ENCODE results near the gene SELENOV.

Gene SELENOV

DNA sequence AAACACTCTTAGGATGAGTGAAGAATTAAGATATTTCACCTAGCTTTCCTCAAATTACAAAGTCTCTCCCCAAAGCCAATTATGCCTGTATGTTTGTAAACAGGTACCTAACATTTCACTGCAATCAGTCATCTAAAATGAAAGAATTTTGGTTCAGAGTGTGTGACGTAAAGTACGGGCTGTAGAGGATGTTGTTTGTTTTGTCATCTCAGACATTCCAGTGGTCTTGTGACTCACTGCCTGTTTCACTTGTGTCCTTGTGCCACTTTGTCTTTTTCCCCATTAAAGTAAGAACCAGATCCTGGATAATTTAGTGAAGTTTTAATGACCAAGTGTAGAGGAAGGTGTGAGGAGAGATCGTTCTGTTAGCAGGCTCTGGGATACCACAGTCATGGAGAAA is 53.7 kb downstream of the SELENOV start:
- no peak for DNase-seq

Measured in activated CD4-positive, alpha-beta T cell treated with anti-CD3 and anti-CD28 coated beads for 48 hours (primary cell).